BLaER1 treated with 17β-estradiol and CSF1 and Interleukin-3, amounts not matched to agents 10 nM and 100 nM (cell line): Measurements from ENCODE around the gene DBI.

Experiments used
- H3K27ac ChIP-seq, 11 experiments: shearing (Covaris generic); formaldehyde crosslinking; 2 replicates each; pipeline ENCODE4 v1.8.1; 2022
- H3K27me3 ChIP-seq, 11 experiments: shearing (Covaris generic); formaldehyde crosslinking; 2 replicates each; pipeline ENCODE4 v1.8.1; 2022
- H3K36me3 ChIP-seq, 11 experiments: shearing (Covaris generic); formaldehyde crosslinking; 2 replicates each; pipeline ENCODE4 v1.8.1; 2022
- H3K4me1 ChIP-seq, 10 experiments: shearing (Covaris generic); formaldehyde crosslinking; 2 replicates each; pipeline ENCODE4 v1.8.1; 2022
- H3K4me2 ChIP-seq, 11 experiments: shearing (Covaris generic); formaldehyde crosslinking; 2 replicates each; pipeline ENCODE4 v1.8.1; 2022
- H3K4me3 ChIP-seq, 10 experiments: shearing (Covaris generic); formaldehyde crosslinking; 2 replicates each; pipeline ENCODE4 v1.8.1; 2022
- H3K9ac ChIP-seq, 11 experiments: shearing (Covaris generic); formaldehyde crosslinking; 2 replicates each; pipeline ENCODE4 v1.8.1; 2022
- H3K9me3 ChIP-seq, 11 experiments: shearing (Covaris generic); formaldehyde crosslinking; replicated peaks in 1 of 11; 2 replicates each; pipeline ENCODE4 v1.8.1; 2022
- H4K20me1 ChIP-seq, 11 experiments: shearing (Covaris generic); formaldehyde crosslinking; 2 replicates each; pipeline ENCODE4 v1.8.1; 2022
- Cebpa-rat ChIP-seq, 11 experiments: shearing (Covaris generic); IDR thresholded peaks; 2 replicates each; pipeline ENCODE4 v1.8.1; 2022

Gene DBI

GRCh38 chr2:119366649-119367471 lies at the start of gene DBI, which contains the start of gene C2orf76:
DBI (plus strand) TSS chr2:119366977; CDS start chr2:119367052, 75 bp downstream.
C2orf76 (minus strand) TSS chr2:119366834; CDS start chr2:119339959, 26,875 bp downstream.
- H3K4me3 ChIP-seq = peak within 1 kb of the TSS; percentile 78 to 97 (median 88)
- H3K4me1 ChIP-seq = peaks cover 65 to 77% (median 71%) of the 10 kb centered on the region in 10 experiments
- TF ChIP-seq Cebpa-rat (IDR thresholded peaks at IDR 0.05) = peak; percentile 91 to 99 (median 96)
- peaks cover 39 to 43% (median 40%) of the 10 kb centered on the region in 11 experiments for H3K36me3 ChIP-seq
- H3K27me3 ChIP-seq = no peaks in the 10 kb centered on the region
- H3K9me3 ChIP-seq = peaks cover 0 to 2% (median 0%) of the 10 kb centered on the region in 11 experiments; a peak in 1 of 22 replicates
- H3K4me2 ChIP-seq = peak within 1 kb of the TSS; percentile 89 to 99 (median 97)
- peaks cover 42 to 49% (median 47%) of the 10 kb centered on the region in 11 experiments; a peak in 21 of 22 replicates for H4K20me1 ChIP-seq
- H3K27ac ChIP-seq = peak within 1 kb of the TSS; percentile 89 to 99 (median 98)
- peak within 1 kb of the TSS; percentile 89 to 97 (median 92) for H3K9ac ChIP-seq

GRCh38 chr2:119317554-119317953 lies 49.2 kb upstream of the DBI start:
- Histone ChIP-seq H3K4me1 (0 out of 20 replicates have a peak, but pooled peaks cover 0 to 5% (median 0%) of the 10 kb centered on the region in 10 experiments), H3K27me3 (no peaks in the 10 kb centered on the region), H3K9ac (no peak overlapping the region), H3K27ac (no peak overlapping the region), H4K20me1 (no peaks in the 10 kb centered on the region), H3K36me3 (no peaks in the 10 kb centered on the region), H3K4me3 (no peak overlapping the region), H3K4me2 (no peak overlapping the region), H3K9me3 (no peaks in the 10 kb centered on the region; a peak in 1 of 22 replicates)
- TF ChIP-seq Cebpa-rat (IDR thresholded peaks at IDR 0.05) = no peak

GRCh38 chr2:119319593-119319992 lies 47.2 kb upstream of the DBI start:
- no peak overlapping the region for H3K4me2 ChIP-seq
- H3K36me3 ChIP-seq = no peaks in the 10 kb centered on the region; a peak in 1 of 22 replicates
- no peaks in the 10 kb centered on the region; a peak in 1 of 22 replicates for H3K9me3 ChIP-seq
- no peak overlapping the region for H3K27ac ChIP-seq
- no peak overlapping the region for H3K4me3 ChIP-seq
- H3K4me1 ChIP-seq = no peaks in the 10 kb centered on the region
- H3K9ac ChIP-seq = no peak overlapping the region
- H4K20me1 ChIP-seq = no peaks in the 10 kb centered on the region
- no peaks in the 10 kb centered on the region for H3K27me3 ChIP-seq
- no peak for TF ChIP-seq Cebpa-rat (IDR thresholded peaks at IDR 0.05)

- H3K9ac ChIP-seq = no peak overlapping the region
- no peaks in the 10 kb centered on the region for H3K27me3 ChIP-seq
- H3K4me2 ChIP-seq = no peak overlapping the region
These were observed 43.3 kb upstream of the DBI start for GRCh38 chr2:119323459-119323858.

GRCh38 chr2:119324685-119325270 lies 42.0 kb upstream of the DBI start:
- peaks cover 0 to 26% (median 15%) of the 10 kb centered on the region in 10 experiments; a peak in 13 of 20 replicates for H3K4me1 ChIP-seq
- H4K20me1 ChIP-seq = no peaks in the 10 kb centered on the region
- H3K9ac ChIP-seq = no peak overlapping the region
- no peaks in the 10 kb centered on the region for H3K27me3 ChIP-seq
- H3K4me2 ChIP-seq = no peak overlapping the region
- no peak for TF ChIP-seq Cebpa-rat (IDR thresholded peaks at IDR 0.05)
- H3K4me3 ChIP-seq = no peak overlapping the region
- H3K36me3 ChIP-seq = no peaks in the 10 kb centered on the region; a peak in 1 of 22 replicates
- no peaks in the 10 kb centered on the region for H3K9me3 ChIP-seq
- H3K27ac ChIP-seq = no peak overlapping the region

More at GRCh38 chr2:119323459-119323858, 43.3 kb upstream of the DBI start:
- peaks cover 0 to 26% (median 15%) of the 10 kb centered on the region in 10 experiments; a peak in 13 of 20 replicates for H3K4me1 ChIP-seq
- no peaks in the 10 kb centered on the region for H4K20me1 ChIP-seq
- TF ChIP-seq Cebpa-rat (IDR thresholded peaks at IDR 0.05) = no peak
- H3K9me3 ChIP-seq = no peaks in the 10 kb centered on the region
- H3K27ac ChIP-seq = 0 out of 22 replicates have a peak overlapping the region, but pooled peaks of 1 of the 11 experiments have one; percentile 7
- H3K4me3 ChIP-seq = no peak overlapping the region
- H3K36me3 ChIP-seq = no peaks in the 10 kb centered on the region; a peak in 1 of 22 replicates

- peak in 4 of 11 experiments; percentile 13 to 73 (median 59); a peak in 4 of 22 replicates for TF ChIP-seq Cebpa-rat (IDR thresholded peaks at IDR 0.05)
- Histone ChIP-seq H3K36me3 (no peaks in the 10 kb centered on the region; a peak in 1 of 22 replicates), H3K4me1 (peaks cover 0 to 26% (median 15%) of the 10 kb centered on the region in 10 experiments; a peak in 13 of 20 replicates), H3K9me3 (no peaks in the 10 kb centered on the region), H4K20me1 (no peaks in the 10 kb centered on the region), H3K27ac (peak overlapping the region in 9 of 11 experiments; percentile 23 to 79 (median 62); a peak in 15 of 22 replicates), H3K27me3 (no peaks in the 10 kb centered on the region), H3K9ac (peak overlapping the region in 1 of 11 experiments; percentile 3; a peak in 1 of 22 replicates), H3K4me3 (no peak overlapping the region), H3K4me2 (peak overlapping the region in 7 of 11 experiments; percentile 30 to 69 (median 63); a peak in 9 of 22 replicates)
These were observed 39.8 kb upstream of the DBI start for GRCh38 chr2:119326938-119327337.

- H4K20me1 ChIP-seq = no peaks in the 10 kb centered on the region
- peak overlapping the region in 8 of 11 experiments; percentile 14 to 69 (median 58); a peak in 14 of 22 replicates for H3K4me2 ChIP-seq
- no peaks in the 10 kb centered on the region for H3K9me3 ChIP-seq
- no peak for TF ChIP-seq Cebpa-rat (IDR thresholded peaks at IDR 0.05)
- H3K9ac ChIP-seq = peak overlapping the region in 3 of 11 experiments; percentile 3 to 52 (median 33); a peak in 2 of 22 replicates
- no peaks in the 10 kb centered on the region; a peak in 1 of 22 replicates for H3K36me3 ChIP-seq
- H3K27ac ChIP-seq = peak overlapping the region in 9 of 11 experiments; percentile 23 to 79 (median 62); a peak in 15 of 22 replicates
- peaks cover 0 to 26% (median 15%) of the 10 kb centered on the region in 10 experiments; a peak in 13 of 20 replicates for H3K4me1 ChIP-seq
- no peak overlapping the region for H3K4me3 ChIP-seq
- H3K27me3 ChIP-seq = no peaks in the 10 kb centered on the region
These were observed 39.3 kb upstream of the DBI start for GRCh38 chr2:119327431-119327830.

GRCh38 chr2:119332953-119333352 lies 33.8 kb upstream of the DBI start:
- no peaks in the 10 kb centered on the region for H4K20me1 ChIP-seq
- no peak overlapping the region for H3K9ac ChIP-seq
- H3K4me3 ChIP-seq = no peak overlapping the region
- H3K9me3 ChIP-seq = no peaks in the 10 kb centered on the region
- no peak overlapping the region for H3K27ac ChIP-seq
- H3K4me2 ChIP-seq = peak overlapping the region in 1 of 11 experiments; percentile 12; a peak in 1 of 22 replicates
- peaks cover 0 to 9% (median 0%) of the 10 kb centered on the region in 11 experiments; a peak in 3 of 22 replicates for H3K36me3 ChIP-seq
- peaks cover 3 to 18% (median 8%) of the 10 kb centered on the region in 10 experiments for H3K4me1 ChIP-seq
- no peak for TF ChIP-seq Cebpa-rat (IDR thresholded peaks at IDR 0.05)
- no peaks in the 10 kb centered on the region for H3K27me3 ChIP-seq
